Subcutaneous adipose tissue (tissue), 4 donors: Measurements from ENCODE around the gene BARX2. TPM values are rescaled to one million over a fixed set of nuclear protein-coding genes. Genes with fewer than 3 reads are reported as not detected.

Experiments used
- total RNA-seq, 4 donors: library from RNA; depleted of rRNA; stranded (reverse); fragments of >200 nt; gene quantifications; one replicate each; pipeline ENCODE4 v1.1.0, GENCODE V29; 2016
- TF ChIP-seq, protein P1 (sequence below): fragments of 450-650 bp; IDR thresholded peaks from one replicate; pipeline ENCODE4 v1.5.1; 2016; ENCODE audit warnings: low read depth, mild to moderate bottlenecking, control low read depth, antibody characterized with exemption, moderate library complexity

BARX2 gene, protein sequence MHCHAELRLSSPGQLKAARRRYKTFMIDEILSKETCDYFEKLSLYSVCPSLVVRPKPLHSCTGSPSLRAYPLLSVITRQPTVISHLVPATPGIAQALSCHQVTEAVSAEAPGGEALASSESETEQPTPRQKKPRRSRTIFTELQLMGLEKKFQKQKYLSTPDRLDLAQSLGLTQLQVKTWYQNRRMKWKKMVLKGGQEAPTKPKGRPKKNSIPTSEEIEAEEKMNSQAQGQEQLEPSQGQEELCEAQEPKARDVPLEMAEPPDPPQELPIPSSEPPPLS
- not detected for total RNA-seq

DNA sequence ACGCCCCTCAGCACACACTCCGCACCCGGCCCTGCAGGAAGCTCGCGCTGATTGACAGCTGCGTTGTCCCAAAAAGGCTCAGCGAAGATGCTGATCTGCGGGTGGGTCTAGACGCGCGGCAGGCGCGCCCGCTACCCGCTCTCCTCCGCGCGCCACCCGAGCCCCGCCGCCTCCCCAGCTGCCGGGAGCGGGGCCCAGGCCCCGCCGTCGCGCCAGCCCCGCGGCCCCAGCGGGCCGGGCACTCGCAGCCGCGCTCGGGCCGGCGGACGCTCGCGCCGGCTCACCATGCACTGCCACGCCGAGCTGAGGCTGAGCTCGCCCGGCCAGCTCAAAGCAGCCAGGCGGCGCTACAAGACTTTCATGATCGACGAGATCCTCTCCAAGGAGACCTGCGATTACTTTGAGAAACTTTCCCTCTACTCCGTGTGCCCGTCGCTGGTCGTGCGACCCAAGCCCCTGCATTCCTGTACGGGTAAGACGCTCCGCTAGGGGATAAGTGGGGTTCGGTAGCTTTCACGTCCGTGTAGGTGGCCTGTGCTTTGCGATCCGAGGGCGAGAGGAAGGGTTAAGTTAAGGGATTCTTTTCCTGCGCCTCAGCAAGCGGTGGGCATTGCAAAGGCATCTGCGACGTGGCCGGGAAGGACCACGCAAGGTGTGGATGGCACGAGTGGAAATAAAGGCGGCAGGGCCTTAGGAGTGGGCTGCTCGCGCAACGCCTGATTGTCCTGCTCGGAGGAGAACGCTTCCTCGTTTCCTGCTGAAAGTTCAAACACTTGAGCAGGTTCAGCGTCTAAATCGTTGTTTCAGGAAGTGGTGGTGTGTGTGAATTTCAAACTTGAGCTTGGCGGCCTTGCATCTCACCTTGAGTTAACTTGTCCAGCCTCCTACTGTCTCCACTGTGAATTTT is at the start of gene BARX2:
BARX2 (plus strand) TSS at position 98 of the 907 bp plus-strand sequence; CDS start at position 286, 188 bp downstream.
- TF ChIP-seq, protein P1, sequence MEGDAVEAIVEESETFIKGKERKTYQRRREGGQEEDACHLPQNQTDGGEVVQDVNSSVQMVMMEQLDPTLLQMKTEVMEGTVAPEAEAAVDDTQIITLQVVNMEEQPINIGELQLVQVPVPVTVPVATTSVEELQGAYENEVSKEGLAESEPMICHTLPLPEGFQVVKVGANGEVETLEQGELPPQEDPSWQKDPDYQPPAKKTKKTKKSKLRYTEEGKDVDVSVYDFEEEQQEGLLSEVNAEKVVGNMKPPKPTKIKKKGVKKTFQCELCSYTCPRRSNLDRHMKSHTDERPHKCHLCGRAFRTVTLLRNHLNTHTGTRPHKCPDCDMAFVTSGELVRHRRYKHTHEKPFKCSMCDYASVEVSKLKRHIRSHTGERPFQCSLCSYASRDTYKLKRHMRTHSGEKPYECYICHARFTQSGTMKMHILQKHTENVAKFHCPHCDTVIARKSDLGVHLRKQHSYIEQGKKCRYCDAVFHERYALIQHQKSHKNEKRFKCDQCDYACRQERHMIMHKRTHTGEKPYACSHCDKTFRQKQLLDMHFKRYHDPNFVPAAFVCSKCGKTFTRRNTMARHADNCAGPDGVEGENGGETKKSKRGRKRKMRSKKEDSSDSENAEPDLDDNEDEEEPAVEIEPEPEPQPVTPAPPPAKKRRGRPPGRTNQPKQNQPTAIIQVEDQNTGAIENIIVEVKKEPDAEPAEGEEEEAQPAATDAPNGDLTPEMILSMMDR: no peak

DNA sequence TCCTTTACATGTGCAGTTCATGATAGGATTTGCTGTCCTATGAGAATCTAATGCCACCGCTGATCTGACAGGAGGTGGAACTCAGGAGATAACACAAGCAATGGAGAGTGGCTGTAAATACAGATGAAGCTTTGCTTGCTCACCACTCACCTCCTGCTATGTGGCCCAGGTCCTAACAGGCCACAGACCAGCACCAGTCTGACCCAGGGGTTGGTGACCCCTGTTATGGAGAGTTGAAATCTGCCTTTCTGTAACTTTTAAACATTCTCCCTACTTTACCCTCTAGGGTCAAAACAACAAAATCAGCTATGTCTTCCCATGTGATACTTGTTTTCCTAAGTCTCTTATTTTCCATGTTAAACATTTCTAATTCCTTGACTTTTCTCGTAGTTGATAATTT is 48.7 kb upstream of the BARX2 start:
- TF ChIP-seq, protein P1: no peak

DNA sequence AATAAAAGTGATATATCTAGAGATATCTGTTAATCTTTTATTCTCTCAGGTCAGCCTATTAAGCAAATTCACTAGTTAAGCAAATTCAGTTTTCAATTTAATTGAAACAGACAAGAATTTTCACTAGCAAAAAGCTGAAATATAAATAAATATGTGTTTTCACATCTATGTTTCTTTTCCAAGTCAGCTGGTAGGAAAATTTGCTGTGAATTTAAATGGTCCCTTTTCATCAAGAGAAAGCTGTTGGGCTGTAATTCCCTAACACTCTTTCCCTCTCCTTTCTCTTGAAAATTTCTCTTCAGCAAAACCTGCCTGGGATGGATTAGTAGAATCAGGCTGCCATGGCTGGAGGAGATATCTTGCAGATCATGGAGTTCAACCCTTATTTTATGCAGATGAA is 46.9 kb upstream of the BARX2 start:
- TF ChIP-seq, protein P1: no peak

DNA sequence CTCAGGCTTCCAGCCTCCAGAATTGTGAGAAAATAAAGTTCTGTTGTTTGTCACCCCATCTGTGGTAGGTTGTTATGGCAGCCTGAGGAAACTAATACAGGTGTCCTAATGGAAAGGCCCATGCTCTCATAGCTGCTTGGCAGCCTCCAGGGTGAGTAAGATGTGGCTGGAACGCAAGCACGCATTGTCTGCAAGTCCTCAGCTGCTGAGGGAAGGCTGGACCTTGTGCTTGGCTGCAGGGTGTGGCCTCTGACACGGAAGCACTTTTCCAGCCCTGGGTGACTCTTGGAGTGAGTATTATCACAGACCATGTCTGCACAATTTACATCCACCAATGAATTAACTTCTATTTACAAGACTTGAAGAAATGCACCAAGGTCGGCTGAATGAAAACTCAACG is 44.4 kb upstream of the BARX2 start:
- TF ChIP-seq, protein P1: no peak

DNA sequence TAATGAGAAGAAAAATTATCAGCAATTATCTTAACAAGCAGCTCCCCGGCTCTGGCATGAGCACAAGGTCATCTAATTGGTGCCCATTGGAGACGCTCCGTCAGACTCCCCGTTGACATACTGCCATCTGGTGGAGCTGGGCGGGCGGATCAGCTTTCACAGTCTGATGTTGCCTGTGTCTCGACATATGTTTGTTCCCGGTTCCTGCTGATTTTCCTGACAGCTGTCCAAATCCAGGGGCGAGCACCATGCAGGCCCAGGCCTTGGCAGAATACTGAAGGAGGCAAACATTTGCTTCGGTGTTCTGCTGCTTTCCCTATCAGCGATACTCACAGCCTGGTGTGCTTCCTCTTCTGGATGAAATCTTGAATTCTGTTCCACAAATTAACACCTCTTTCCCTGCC is 43.8 kb upstream of the BARX2 start:
- TF ChIP-seq, protein P1: no peak

DNA sequence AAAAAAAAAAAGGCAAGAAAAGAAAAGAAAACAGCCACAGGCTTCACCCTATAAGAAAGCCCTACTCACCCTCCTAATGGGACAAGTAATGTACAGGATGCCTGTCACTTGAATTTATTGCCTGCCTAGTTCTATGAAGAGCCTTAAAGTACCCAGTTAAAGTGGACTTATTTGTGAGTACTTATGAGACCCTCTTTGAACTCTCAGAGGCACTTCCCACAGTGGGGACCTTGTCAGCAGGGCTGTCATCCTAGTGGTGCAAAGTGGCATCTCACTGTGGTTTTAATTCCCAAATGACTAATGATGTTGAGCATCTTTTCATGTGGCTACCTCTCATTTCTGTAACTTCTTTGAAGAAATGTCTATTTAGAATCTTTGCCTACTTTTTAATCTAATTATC is 41.8 kb upstream of the BARX2 start:
- TF ChIP-seq, protein P1: no peak

DNA sequence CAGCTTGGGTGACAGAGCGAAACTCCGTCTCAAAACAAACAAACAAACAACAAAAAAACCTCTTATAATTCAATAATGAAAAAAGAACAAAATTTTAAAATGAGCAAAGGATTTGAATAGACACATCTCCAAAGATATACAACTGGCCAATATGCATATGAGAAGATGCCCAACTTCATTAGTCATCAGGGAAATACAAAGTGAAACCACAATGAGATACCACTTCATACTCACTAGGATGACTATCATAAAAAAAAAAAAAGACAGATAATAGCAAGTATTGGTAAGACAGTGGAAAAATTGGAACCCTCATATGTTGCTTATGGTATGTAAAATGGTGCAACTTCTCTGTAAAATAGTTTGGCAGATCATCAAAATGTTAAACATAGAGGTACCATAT is 28.7 kb upstream of the BARX2 start:
- TF ChIP-seq, protein P1: no peak
